MM.1S (cell line): Measurements from ENCODE around the gene GFPT2.

Experiments used
- CTCF ChIP-seq: fragments of 300-600 bp; sonication (generic); IDR thresholded peaks from 2 replicates; pipeline ENCODE4 v1.5.1; 2016; ENCODE audit warnings: antibody characterized with exemption, low read length, mixed read lengths
- EZH2phosphoT487 ChIP-seq: fragments of 300-600 bp; sonication (generic); IDR thresholded peaks from 2 replicates; pipeline ENCODE4 v1.6.1; 2018; ENCODE audit warnings: antibody characterized with exemption, low read length

DNA sequence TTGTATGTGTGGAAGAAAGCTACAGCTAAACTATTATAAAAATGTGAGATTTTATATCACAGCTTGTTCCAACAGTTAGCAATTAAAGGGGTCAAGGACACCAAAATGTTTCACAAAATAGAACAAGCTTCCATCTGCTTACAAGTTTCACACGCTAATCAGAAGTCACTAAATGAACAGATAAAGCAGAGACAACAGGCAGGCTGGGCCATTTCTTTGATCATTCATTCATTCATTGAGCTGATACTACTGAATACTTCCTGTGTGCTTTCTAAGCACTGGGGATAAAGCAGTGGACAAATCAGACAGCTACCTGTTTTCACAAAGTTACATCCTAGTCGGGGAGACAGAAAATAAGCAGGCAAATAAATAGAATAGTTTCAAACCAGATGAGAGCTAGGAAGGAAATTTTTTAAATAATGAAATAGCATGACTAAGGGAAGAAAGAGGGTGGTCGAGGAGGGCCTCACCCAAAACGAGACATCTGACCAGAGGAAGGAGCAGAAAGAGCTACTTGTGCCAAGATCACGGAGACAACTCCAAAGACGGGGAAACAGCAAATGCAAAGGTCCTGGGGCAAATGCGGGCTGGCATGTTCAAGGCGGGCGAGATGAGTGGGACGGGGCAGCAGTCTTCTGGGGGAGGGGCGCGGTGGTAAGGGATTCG lies 62.4 kb downstream of the GFPT2 start:
- TF ChIP-seq CTCF (no peak), EZH2phosphoT487 (no peak)
